SK-N-SH (cell line): ENCODE measurements around the gene CNNM3. TPM values are rescaled to one million over a fixed set of nuclear protein-coding genes. Genes with fewer than 3 reads are reported as not detected.

Experiments used
- CTCF ChIA-PET: fragments of 300-600, 350-600 bp; formaldehyde crosslinking; extraction: SDS; loops from one replicate; lab custom pipeline; 2021; lab: Yijun Ruan, JAX
- POLR2A ChIA-PET: fragments of 350-600 bp; sonication (Branson Sonifier 250); formaldehyde crosslinking; extraction: SDS; loops from one replicate; lab custom pipeline; 2020; ENCODE audit warnings: antibody characterized with exemption, inconsistent platforms; lab: Yijun Ruan, JAX
- DNase-seq: peaks from one replicate; pipeline ENCODE4 v3.0.0; 2012
- H2AFZ ChIP-seq: fragments of 200-600 bp; sonication (generic); 2 replicates; pipeline ENCODE4 v1.8.1; 2016; ENCODE audit warnings: antibody characterized with exemption, mild to moderate bottlenecking, low read depth
- H3F3A ChIP-seq: fragments of 200-600 bp; sonication (generic); replicated peaks from 2 replicates; pipeline ENCODE3; 2016; ENCODE audit warnings: antibody characterized with exemption, mild to moderate bottlenecking; ENCODE audit not compliant: insufficient read depth
- H3K27ac ChIP-seq, 2 experiments: fragments of 200-500 bp in 1 of 2; fragments of 200-600 bp in 1 of 2; sonication (Bioruptor generic) in 1 of 2; sonication (generic), shearing (Covaris generic) in 1 of 2; 2 replicates each; pipeline versions ENCODE4 v1.5.1 to v1.6.1; 2014 to 2016; ENCODE audit warnings: low read depth in 2 of 2, inconsistent platforms in 1 of 2, low read length in 1 of 2, mild to moderate bottlenecking in 1 of 2, mixed read lengths in 1 of 2
- H3K27me3 ChIP-seq: fragments of 200-600 bp; sonication (generic), shearing (Covaris generic); 2 replicates; pipeline ENCODE4 v1.6.1; 2016; ENCODE audit warnings: mixed run types; ENCODE audit not compliant: insufficient read depth
- H3K36me3 ChIP-seq, 2 experiments: fragments of 200-500 bp in 1 of 2; fragments of 200-600 bp in 1 of 2; sonication (Bioruptor generic) in 1 of 2; sonication (generic) in 1 of 2; replicated peaks in 1 of 2; 2 replicates each; pipeline versions ENCODE3 to v1.5.1; 2014 to 2016; ENCODE audit warnings: low read length in 1 of 2, mild to moderate bottlenecking in 1 of 2; ENCODE audit not compliant: insufficient read depth in 2 of 2, control insufficient read depth in 1 of 2
- H3K4me1 ChIP-seq, 2 experiments: fragments of 200-500 bp in 1 of 2; fragments of 200-600 bp in 1 of 2; sonication (Bioruptor generic) in 1 of 2; sonication (generic), shearing (Covaris generic) in 1 of 2; 2 replicates each; pipeline versions ENCODE4 v1.5.1 to v1.6.1; 2014 to 2016; ENCODE audit warnings: low read depth in 1 of 2, low read length in 1 of 2, mixed run types in 1 of 2; ENCODE audit not compliant: insufficient read depth in 2 of 2, control insufficient read depth in 1 of 2
- H3K4me2 ChIP-seq: fragments of 200-600 bp; sonication (generic), shearing (Covaris generic); 2 replicates; pipeline ENCODE4 v1.6.1; 2017; ENCODE audit warnings: mixed run types
- H3K4me3 ChIP-seq, 2 experiments: fragments of 200-500 bp in 1 of 2; fragments of 200-600 bp in 1 of 2; sonication (Bioruptor generic) in 1 of 2; sonication (generic), shearing (Covaris generic) in 1 of 2; 2 replicates each; pipeline versions ENCODE4 v1.5.1 to v1.8.1; 2014 to 2016; ENCODE audit warnings: low read depth in 2 of 2, inconsistent platforms in 1 of 2, low read length in 1 of 2, mild to moderate bottlenecking in 1 of 2, mixed read lengths in 1 of 2, moderate library complexity in 1 of 2
- H3K79me2 ChIP-seq: fragments of 200-600 bp; sonication (generic); 2 replicates; pipeline ENCODE4 v1.8.1; 2017; ENCODE audit warnings: mild to moderate bottlenecking; ENCODE audit not compliant: insufficient read depth
- H3K9ac ChIP-seq: fragments of 200-600 bp; sonication (generic); 2 replicates; pipeline ENCODE4 v1.6.1; 2017; ENCODE audit warnings: mixed run types
- H3K9me2 ChIP-seq: fragments of 200-600 bp; sonication (generic); 2 replicates; pipeline ENCODE4 v1.6.1; 2017; ENCODE audit warnings: mixed run types
- H3K9me3 ChIP-seq: fragments of 200-600 bp; sonication (generic); 2 replicates; pipeline ENCODE4 v1.6.1; 2017; ENCODE audit warnings: mixed run types, mild to moderate bottlenecking, moderate library complexity
- H4K20me1 ChIP-seq: fragments of 200-600 bp; sonication (generic); 2 replicates; pipeline ENCODE4 v1.6.1; 2017; ENCODE audit warnings: mild to moderate bottlenecking, mixed run types; ENCODE audit not compliant: insufficient read depth
- CHD2 ChIP-seq: fragments of 150-350 bp; IDR thresholded peaks from 2 replicates; pipeline ENCODE4 v1.6.1; 2018; ENCODE audit warnings: low read length; ENCODE audit not compliant: partially characterized antibody
- ELF1 ChIP-seq: IDR thresholded peaks from 2 replicates; pipeline ENCODE4 v1.4.0; 2012
- EZH2phosphoT487 ChIP-seq: fragments of 200-600 bp; sonication (generic); IDR thresholded peaks from 2 replicates; pipeline ENCODE4 v1.6.1; 2017; ENCODE audit warnings: low read depth, mixed run types, mild to moderate bottlenecking, antibody characterized with exemption, moderate library complexity, borderline replicate concordance
- FOSL2 ChIP-seq: IDR thresholded peaks from 2 replicates; pipeline ENCODE4 v1.4.0; 2012; ENCODE audit warnings: low read depth, mild to moderate bottlenecking, moderate library complexity, borderline replicate concordance
- FOXJ3 ChIP-seq: sonication (generic); formaldehyde crosslinking; IDR thresholded peaks from 2 replicates; pipeline ENCODE4 v1.5.1; 2020; ENCODE audit warnings: mild to moderate bottlenecking, missing genetic modification reagents
- FOXM1 ChIP-seq: IDR thresholded peaks from 2 replicates; pipeline ENCODE4 v1.4.0; 2012; ENCODE audit warnings: low read depth, mild to moderate bottlenecking
- GABPA ChIP-seq: IDR thresholded peaks from 2 replicates; pipeline ENCODE4 v1.4.0; 2012; ENCODE audit warnings: low read depth, mild to moderate bottlenecking
- MAX ChIP-seq: IDR thresholded peaks from 2 replicates; pipeline ENCODE4 v1.4.0; 2012; ENCODE audit warnings: low read depth
- NFIC ChIP-seq: IDR thresholded peaks from 2 replicates; pipeline ENCODE4 v1.4.0; 2012; ENCODE audit warnings: borderline replicate concordance
- RCOR1 ChIP-seq: fragments of 150-350 bp; IDR thresholded peaks from 2 replicates; pipeline ENCODE4 v1.6.1; 2017; ENCODE audit warnings: antibody characterized with exemption, low read length
- REST ChIP-seq: IDR thresholded peaks from 2 replicates; pipeline ENCODE4 v1.6.1; 2012; ENCODE audit warnings: mild to moderate bottlenecking, low read depth, low read length, moderate library complexity
- SMC3 ChIP-seq: IDR thresholded peaks from 2 replicates; pipeline ENCODE4 v1.6.1; 2012; ENCODE audit warnings: low read depth, low read length, improper control_type of control experiment
- TAF1 ChIP-seq: IDR thresholded peaks from 2 replicates; pipeline ENCODE4 v1.6.1; 2012; ENCODE audit warnings: low read depth, mild to moderate bottlenecking, low read length, moderate library complexity, borderline replicate concordance
- TCF12 ChIP-seq: IDR thresholded peaks from 2 replicates; pipeline ENCODE4 v1.4.0; 2012
- ZBTB33 ChIP-seq: IDR thresholded peaks from 2 replicates; pipeline ENCODE4 v1.4.0; 2012; ENCODE audit warnings: low read depth, borderline replicate concordance
- WGBS: methylation state at CpG from one replicate; pipeline ENCODE4 v1.1.6; 2017; ENCODE audit warnings: low lambda C conversion rate; 5-methylcytosine and 5-hydroxymethylcytosine counted together
- polyA plus RNA-seq, 3 experiments: library from polyadenylated mRNA; depleted of rRNA; stranded (reverse); fragments of >200 nt; gene quantifications; 2 replicates each; pipeline ENCODE4 v1.2.3, GENCODE V29; 2012

The CNNM3 gene
- polyA plus RNA-seq, 1 of the 3 experiments (the other 2 are of a cell fraction): 14.7 TPM

- Histone ChIP-seq H4K20me1 (peaks cover 31% of the 10 kb centered on the region), H3K4me2 (no peak overlapping the region), H3K9me2 (no peaks in the 10 kb centered on the region), H3F3A (peaks cover 9% of the 10 kb centered on the region), H3K79me2 (peaks cover 7% of the 10 kb centered on the region; the same call in 1 of the 2 replicates), H3K9ac (no peak overlapping the region), H3K27ac (no peak overlapping the region), H3K9me3 (no peaks in the 10 kb centered on the region), H3K27me3 (no peaks in the 10 kb centered on the region), H2AFZ (no peak overlapping the region), H3K4me3 (no peak overlapping the region), H3K36me3 (peaks cover 0 to under 1% of the 10 kb centered on the region in 2 experiments), H3K4me1 (peaks cover 5 to 51% of the 10 kb centered on the region in 2 experiments; a peak in 3 of 4 replicates)
- CTCF ChIA-PET: interaction anchor here (1.0 to 5.6 kb wide), 5 partner anchors 19 to 133 kb away, joined by 3 to 35 read pairs (median 5); partner anchors contain the start of genes ANKRD39 and CNNM4
- POLR2A ChIA-PET: no interaction called here
- TF ChIP-seq REST (no peak), EZH2phosphoT487 (no peak), GABPA (no peak), FOSL2 (no peak), TAF1 (no peak), MAX (no peak)
- no peak for DNase-seq
- WGBS: 91% methylated on average over 12 of the region's 12 CpGs
Measured at GRCh38 chr2:96819876-96820511, 3.9 kb downstream of the CNNM3 start.

- Histone ChIP-seq H3K9me3 (no peaks in the 10 kb centered on the region), H3K4me1 (peaks cover 5 to 47% of the 10 kb centered on the region in 2 experiments; a peak in 2 of 4 replicates), H3K79me2 (peaks cover 7% of the 10 kb centered on the region; the same call in 1 of the 2 replicates), H3K9me2 (no peaks in the 10 kb centered on the region), H3F3A (peaks cover 7% of the 10 kb centered on the region), H3K4me3 (no peak overlapping the region), H3K27me3 (no peaks in the 10 kb centered on the region), H2AFZ (no peak overlapping the region), H3K9ac (no peak overlapping the region), H3K36me3 (peaks cover 0 to 4% of the 10 kb centered on the region in 2 experiments), H3K27ac (no peak overlapping the region), H3K4me2 (no peak overlapping the region), H4K20me1 (peaks cover 31% of the 10 kb centered on the region)
- ChIA-PET CTCF (interaction anchor here (1.3 to 5.6 kb wide), 3 partner anchors 21 to 132 kb away, joined by 3 to 35 read pairs (median 13); partner anchors contain the start of gene ANKRD39), POLR2A (no interaction called here)
- no peak for DNase-seq
- WGBS: 94% methylated on average over 10 of the region's 11 CpGs
- TF ChIP-seq ELF1: no peak
- TF ChIP-seq FOXM1: no peak
- TF ChIP-seq TCF12: no peak
- no peak for TF ChIP-seq CHD2
- no peak for TF ChIP-seq SMC3
- TF ChIP-seq RCOR1: no peak
- TF ChIP-seq REST: no peak
- no peak for TF ChIP-seq NFIC
- no peak for TF ChIP-seq ZBTB33
- no peak for TF ChIP-seq EZH2phosphoT487
- TF ChIP-seq FOXJ3 (CRISPR knock-in tag): no peak
Measured at GRCh38 chr2:96821113-96821675, 5.1 kb downstream of the CNNM3 start.
